Stimulated activated naive B cell treated with anti-CD40 and anti-IgM and Interleukin-4, amounts not matched to agents 10 μg/mL and 1 μg/mL and 100 μg/mL, for 72 hours (primary cell): ENCODE data around the gene TVP23C.

ENCODE experiments used
- ATAC-seq, 2 donors: fragments of 150-1000 bp; cut with Tn5 transposase; replicated peaks; 2 replicates each; pipeline ENCODE4 v1.10.0; 2021; ENCODE audit warnings: moderate library complexity in 1 of 2
- DNase-seq: peaks from one replicate; pipeline ENCODE4 v3.0.0; 2021
- H3K27ac Mint-ChIP-seq: one replicate; pipeline ENCODE4 v1.8.0; 2022; ENCODE audit warnings: mild to moderate bottlenecking, mixed read lengths
- H3K27me3 Mint-ChIP-seq, 2 donors: one replicate each; pipeline ENCODE4 v1.8.0; 2022; ENCODE audit warnings: mixed read lengths in 2 of 2
- H3K36me3 Mint-ChIP-seq, 2 donors: one replicate each; pipeline ENCODE4 v1.8.0; 2022; ENCODE audit warnings: mixed read lengths in 2 of 2, mild to moderate bottlenecking in 1 of 2
- H3K4me1 Mint-ChIP-seq, 2 donors: one replicate each; pipeline ENCODE4 v1.8.0; 2022; ENCODE audit warnings: mixed read lengths in 2 of 2, mild to moderate bottlenecking in 1 of 2
- H3K4me3 Mint-ChIP-seq, 2 donors: one replicate each; pipeline ENCODE4 v1.8.0; 2022; ENCODE audit warnings: mild to moderate bottlenecking in 2 of 2, mixed read lengths in 2 of 2, moderate library complexity in 1 of 2
- H3K9me3 Mint-ChIP-seq, 2 donors: one replicate each; pipeline ENCODE4 v1.8.0; 2022; ENCODE audit warnings: mixed read lengths in 2 of 2, mild to moderate bottlenecking in 1 of 2

TVP23C gene

DNA sequence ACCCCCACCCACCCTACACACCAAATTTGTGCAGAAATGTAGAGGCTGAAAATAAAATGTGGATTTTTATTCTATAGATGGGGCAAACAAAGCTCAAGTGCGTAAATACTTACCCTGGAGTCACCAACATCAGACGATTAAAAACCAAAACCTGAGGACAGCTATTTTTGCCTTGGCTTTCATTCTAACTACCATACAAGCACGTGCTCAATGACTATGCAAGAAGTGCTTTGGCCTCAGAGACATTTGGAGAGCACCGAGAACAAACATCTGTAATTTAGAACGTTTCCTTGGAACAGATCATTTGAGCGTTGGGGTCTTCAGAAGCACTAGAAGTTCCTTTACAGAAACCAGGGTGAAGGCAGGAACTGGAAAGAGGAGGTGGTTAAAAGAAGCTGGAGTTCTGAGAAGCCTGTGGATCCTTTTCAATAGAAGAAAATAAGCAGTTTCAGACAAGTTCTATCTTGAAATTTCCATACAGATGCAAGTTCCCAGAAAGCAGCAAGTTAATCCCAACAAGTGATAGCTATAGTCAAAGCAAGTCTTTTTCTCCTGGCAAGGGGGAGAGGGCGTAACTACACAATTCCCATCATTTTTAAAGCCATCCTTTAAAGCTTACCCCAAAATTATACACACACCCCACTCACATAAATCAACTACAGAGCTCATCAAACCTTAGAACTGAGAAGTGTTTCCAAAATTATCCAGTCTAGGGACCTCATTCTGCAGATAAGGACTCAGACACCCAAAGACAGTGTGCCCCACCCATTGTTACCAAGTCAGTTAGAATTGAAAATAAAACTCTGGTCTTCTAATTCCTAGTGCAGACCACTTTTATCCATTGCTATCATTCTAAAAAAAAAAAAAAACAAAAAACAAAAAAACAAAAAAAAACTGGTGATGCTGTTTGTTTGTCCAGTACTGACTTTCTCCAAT is 66.3 kb downstream of the TVP23C start:
- Mint-ChIP-seq H3K4me1 (no peaks in the 10 kb centered on the region), H3K36me3 (peaks cover 15 to 43% of the 10 kb centered on the region in 2 donors), H3K9me3 (no peaks in the 10 kb centered on the region), H3K4me3 (no peak overlapping the region), H3K27ac (no peak overlapping the region), H3K27me3 (no peaks in the 10 kb centered on the region)
- ATAC-seq, result no peak
- DNase-seq, result no peak

DNA sequence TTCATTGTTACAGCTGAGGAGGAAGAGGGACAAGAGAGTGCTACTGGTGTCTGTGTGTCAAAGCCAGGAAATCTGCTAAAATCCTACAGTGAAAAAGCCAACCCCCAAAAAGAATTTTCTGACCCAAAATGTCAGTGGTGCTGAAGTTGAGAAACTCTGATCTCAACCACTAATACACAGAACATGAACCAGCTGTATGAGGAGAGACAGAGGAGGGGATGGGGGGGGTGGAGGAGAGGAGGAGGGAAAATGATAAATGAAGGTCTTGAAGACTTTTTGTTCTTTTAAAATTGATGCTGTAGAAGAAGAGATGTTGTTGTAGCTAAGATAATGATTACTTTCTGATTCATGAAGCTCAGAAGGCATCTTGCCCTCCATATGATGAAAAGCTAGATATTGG is 68.5 kb downstream of the TVP23C start:
- Mint-ChIP-seq H3K27ac (no peak overlapping the region), H3K4me3 (no peak overlapping the region), H3K27me3 (no peaks in the 10 kb centered on the region), H3K4me1 (peaks cover 0 to 2% of the 10 kb centered on the region in 2 donors), H3K9me3 (no peaks in the 10 kb centered on the region), H3K36me3 (peaks cover 10 to 40% of the 10 kb centered on the region in 2 donors)
- no peak for DNase-seq
- ATAC-seq, result no peak

DNA sequence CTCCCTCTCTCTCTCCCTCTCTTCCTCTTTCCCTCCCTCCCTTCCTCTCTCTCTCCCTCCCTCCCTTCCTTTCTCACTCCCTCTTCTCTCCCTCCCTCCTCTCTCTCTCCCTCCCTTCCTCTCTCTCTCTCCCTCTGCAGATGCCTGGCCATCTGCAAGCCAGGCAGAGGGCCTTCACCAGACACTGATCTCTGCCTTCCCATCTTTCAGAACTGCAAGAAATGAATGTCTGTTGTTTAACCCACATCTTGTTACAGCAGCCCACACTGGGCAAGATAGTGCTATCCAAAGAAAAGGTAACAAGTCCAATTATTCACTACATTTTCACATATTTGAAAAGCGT is 69.6 kb downstream of the TVP23C start:
- H3K27ac Mint-ChIP-seq, result no peak overlapping the region
- H3K4me1 Mint-ChIP-seq, result peaks cover 0 to 2% of the 10 kb centered on the region in 2 donors
- no peak for ATAC-seq
- no peak overlapping the region for H3K4me3 Mint-ChIP-seq
- no peaks in the 10 kb centered on the region for H3K27me3 Mint-ChIP-seq
- no peaks in the 10 kb centered on the region for H3K9me3 Mint-ChIP-seq
- no peak for DNase-seq
- H3K36me3 Mint-ChIP-seq, result peaks cover 8 to 36% of the 10 kb centered on the region in 2 donors

- Mint-ChIP-seq H3K36me3 (peaks cover 11 to 36% of the 10 kb centered on the region in 2 donors), H3K27me3 (no peaks in the 10 kb centered on the region), H3K27ac (no peak overlapping the region), H3K4me3 (no peak overlapping the region), H3K9me3 (no peaks in the 10 kb centered on the region), H3K4me1 (peaks cover 0 to 2% of the 10 kb centered on the region in 2 donors)
- no peak for ATAC-seq
- DNase-seq, result no peak
Measured at GRCh38 chr17:15492791-15493692, 70.2 kb downstream of the TVP23C start.

DNA sequence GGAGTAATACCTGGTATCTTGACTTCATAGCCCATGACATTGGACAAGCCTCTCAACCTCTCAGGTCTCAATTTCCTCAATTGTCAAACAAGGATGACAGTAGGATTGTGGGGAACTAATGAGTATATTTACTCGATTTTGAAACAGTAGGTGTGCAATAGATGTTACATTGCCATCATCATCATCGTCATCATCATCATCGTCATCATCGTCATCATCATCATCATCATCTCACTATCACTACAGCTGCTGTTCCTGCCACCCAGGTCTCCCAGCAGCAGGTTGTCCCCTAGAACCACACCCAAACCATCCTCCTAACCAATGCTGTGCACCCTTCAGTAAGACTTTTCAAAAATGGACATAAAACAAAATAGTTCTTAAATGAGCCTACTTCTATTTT is 71.1 kb downstream of the TVP23C start:
- Mint-ChIP-seq H3K4me1 (peaks cover 0 to 2% of the 10 kb centered on the region in 2 donors), H3K4me3 (no peak overlapping the region), H3K27me3 (no peaks in the 10 kb centered on the region), H3K27ac (no peak overlapping the region), H3K9me3 (no peaks in the 10 kb centered on the region), H3K36me3 (peaks cover 15 to 38% of the 10 kb centered on the region in 2 donors)
- DNase-seq, result no peak
- no peak for ATAC-seq

DNA sequence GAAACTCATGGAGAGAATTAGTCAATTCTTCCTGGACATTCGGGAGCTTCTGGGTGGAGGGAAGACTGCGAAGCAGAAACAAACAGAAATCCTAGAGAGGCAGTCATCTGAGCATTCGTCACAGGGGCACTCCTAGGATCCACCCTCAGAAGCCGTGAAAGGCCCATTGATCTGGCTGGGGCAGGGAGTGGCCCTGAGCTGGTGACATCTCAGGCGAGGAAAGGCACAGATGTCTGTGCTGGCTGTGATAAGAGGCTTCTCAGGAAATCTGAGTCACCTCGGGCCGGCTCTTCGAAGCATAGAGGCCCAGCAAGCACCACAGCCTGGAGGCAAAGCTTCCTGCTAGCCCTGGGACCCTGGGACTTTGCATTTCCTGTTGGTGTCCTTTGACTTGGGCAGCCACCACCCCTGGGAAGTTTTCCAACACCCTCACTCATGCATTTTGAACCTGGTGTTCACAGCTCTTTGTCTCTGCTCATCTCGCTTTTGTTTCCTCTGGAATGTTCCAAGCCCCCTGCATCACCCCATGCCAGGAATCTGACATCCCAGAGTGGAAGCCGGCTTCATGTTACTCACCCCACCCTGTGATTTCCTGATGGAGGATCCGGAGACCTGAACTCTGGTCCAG is 72.5 kb downstream of the TVP23C start:
- DNase-seq (peak; percentile 6), ATAC-seq (peak; percentile 87 to 90)
- Mint-ChIP-seq H3K9me3 (no peaks in the 10 kb centered on the region), H3K4me3 (no peak overlapping the region), H3K4me1 (peaks cover 0 to 2% of the 10 kb centered on the region in 2 donors), H3K27me3 (no peaks in the 10 kb centered on the region), H3K36me3 (peaks cover 15 to 31% of the 10 kb centered on the region in 2 donors), H3K27ac (peak overlapping the region; percentile 77)

DNA sequence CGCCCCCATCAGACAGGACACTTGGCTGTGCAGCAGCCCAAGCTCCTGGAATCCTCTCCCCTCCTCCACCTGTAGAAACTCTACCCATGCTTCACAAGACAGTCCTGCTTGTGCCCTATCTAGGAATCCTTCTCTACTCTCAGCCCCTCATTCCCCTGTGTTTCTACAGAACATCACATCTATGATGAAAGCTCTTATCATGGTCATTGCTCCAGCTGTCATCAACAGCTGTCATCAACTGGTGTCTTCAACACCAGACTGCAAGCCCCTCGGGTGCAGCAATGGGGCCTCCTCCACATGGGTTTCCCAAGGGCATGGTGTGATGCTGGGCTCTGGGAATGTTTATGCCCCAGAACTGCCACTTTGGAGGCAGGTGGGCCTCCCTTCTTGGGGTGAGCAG is 74.7 kb downstream of the TVP23C start:
- Mint-ChIP-seq H3K36me3 (peaks cover 9 to 24% of the 10 kb centered on the region in 2 donors), H3K27me3 (no peaks in the 10 kb centered on the region), H3K27ac (no peak overlapping the region), H3K4me1 (peaks cover 0 to 2% of the 10 kb centered on the region in 2 donors), H3K9me3 (no peaks in the 10 kb centered on the region), H3K4me3 (no peak overlapping the region)
- ATAC-seq (no peak), DNase-seq (no peak)

DNA sequence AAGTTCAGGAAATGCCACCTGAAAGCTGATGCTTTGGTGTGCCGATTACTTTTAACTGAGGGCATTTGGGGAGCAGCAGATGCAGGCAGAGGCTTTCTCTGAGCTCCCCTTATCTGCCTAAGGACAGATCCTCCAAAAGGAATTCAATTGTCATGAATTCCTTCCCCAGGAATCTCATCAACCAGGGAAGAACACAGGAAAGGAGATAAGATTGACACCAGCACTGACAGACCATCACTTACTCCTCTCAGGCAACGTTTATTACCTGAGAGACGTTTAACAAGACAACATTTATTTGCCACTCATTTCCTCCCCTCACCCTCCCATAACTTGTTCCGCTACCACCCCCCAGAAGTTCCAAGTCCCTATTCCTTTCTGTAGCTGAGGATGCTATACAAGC is 78.2 kb downstream of the TVP23C start:
- Mint-ChIP-seq H3K27ac (no peak overlapping the region), H3K4me1 (no peaks in the 10 kb centered on the region), H3K4me3 (no peak overlapping the region), H3K36me3 (peaks cover 7 to 19% of the 10 kb centered on the region in 2 donors), H3K9me3 (no peaks in the 10 kb centered on the region), H3K27me3 (no peaks in the 10 kb centered on the region)
- DNase-seq (no peak), ATAC-seq (no peak)

GRCh38 chr17:15483431-15483830 is 79.9 kb downstream of the TVP23C start:
- ATAC-seq, result no peak
- Mint-ChIP-seq H3K36me3 (peaks cover 5 to 21% of the 10 kb centered on the region in 2 donors), H3K27ac (no peak overlapping the region), H3K27me3 (no peaks in the 10 kb centered on the region), H3K9me3 (no peaks in the 10 kb centered on the region), H3K4me3 (no peak overlapping the region), H3K4me1 (no peaks in the 10 kb centered on the region)
- DNase-seq, result no peak

DNA sequence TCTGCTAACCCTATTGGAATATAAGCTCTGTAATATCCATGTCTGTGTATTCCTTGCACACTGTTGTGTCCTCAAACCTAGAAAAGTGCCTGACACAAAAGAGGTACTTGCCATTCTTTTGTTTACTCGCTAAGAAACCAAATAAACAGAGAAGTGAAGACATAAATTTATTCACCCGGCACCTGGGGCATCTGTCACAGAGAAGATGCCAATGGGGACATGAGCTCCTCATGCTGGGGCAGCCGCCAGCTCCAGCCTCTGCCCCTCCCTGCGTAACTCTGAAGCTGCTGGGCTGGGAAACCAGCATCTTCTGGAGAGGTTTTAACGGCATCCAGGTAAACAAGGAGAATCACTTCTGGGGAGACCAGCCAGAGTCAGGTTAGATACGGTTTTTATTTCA is 80.8 kb downstream of the TVP23C start:
- H3K27ac Mint-ChIP-seq, result no peak overlapping the region
- no peak for DNase-seq
- H3K27me3 Mint-ChIP-seq, result no peaks in the 10 kb centered on the region
- no peak overlapping the region for H3K4me3 Mint-ChIP-seq
- ATAC-seq, result no peak
- H3K9me3 Mint-ChIP-seq, result no peaks in the 10 kb centered on the region
- H3K4me1 Mint-ChIP-seq, result no peaks in the 10 kb centered on the region
- peaks cover 1 to 18% of the 10 kb centered on the region in 2 donors for H3K36me3 Mint-ChIP-seq

DNA sequence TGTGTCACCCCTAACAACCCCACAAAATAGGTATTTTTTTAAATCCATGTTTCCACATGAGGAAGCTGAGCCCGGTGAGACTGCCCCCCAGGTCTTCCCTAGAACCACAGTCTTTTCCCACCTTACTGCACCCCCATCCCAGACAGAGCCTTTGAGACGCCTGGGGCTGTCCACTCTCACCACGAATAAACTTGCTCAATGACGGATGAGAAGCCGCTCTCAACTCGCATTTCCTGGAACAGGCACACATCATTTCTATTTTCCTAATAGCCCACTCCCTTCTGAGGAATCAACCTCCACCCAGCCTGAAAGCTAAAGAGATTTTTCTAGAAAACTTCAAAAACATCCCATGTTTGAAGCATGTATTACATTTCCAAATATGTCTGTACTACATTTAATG is 81.8 kb downstream of the TVP23C start:
- ATAC-seq (no peak), DNase-seq (no peak)
- Mint-ChIP-seq H3K27me3 (no peaks in the 10 kb centered on the region), H3K9me3 (no peaks in the 10 kb centered on the region), H3K4me3 (no peak overlapping the region), H3K36me3 (peaks cover 3 to 21% of the 10 kb centered on the region in 2 donors), H3K27ac (peak overlapping the region; percentile 28), H3K4me1 (no peaks in the 10 kb centered on the region)

DNA sequence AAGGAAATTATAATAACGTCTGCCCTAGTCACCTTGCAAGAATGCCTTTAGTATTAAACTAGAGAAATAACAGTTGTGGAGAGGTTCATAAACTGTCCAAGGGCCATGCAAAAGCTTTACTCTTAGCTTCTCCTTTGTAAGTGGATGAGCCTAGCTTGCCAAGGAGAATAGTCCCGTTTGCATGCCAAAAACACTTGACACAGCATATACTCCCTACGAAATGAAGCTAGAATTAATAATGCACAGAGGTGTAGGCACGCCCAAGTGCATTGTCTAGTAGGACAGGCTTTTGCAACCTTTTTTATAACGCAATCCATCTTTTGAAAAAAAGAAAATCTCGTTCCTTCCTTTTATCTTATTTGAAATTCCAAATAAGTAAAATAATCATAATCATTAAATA is 83.1 kb downstream of the TVP23C start:
- Mint-ChIP-seq H3K4me3 (no peak overlapping the region), H3K27ac (no peak overlapping the region), H3K27me3 (no peaks in the 10 kb centered on the region), H3K4me1 (no peaks in the 10 kb centered on the region), H3K36me3 (peaks cover 3 to 22% of the 10 kb centered on the region in 2 donors), H3K9me3 (no peaks in the 10 kb centered on the region)
- DNase-seq (no peak), ATAC-seq (no peak)

DNA sequence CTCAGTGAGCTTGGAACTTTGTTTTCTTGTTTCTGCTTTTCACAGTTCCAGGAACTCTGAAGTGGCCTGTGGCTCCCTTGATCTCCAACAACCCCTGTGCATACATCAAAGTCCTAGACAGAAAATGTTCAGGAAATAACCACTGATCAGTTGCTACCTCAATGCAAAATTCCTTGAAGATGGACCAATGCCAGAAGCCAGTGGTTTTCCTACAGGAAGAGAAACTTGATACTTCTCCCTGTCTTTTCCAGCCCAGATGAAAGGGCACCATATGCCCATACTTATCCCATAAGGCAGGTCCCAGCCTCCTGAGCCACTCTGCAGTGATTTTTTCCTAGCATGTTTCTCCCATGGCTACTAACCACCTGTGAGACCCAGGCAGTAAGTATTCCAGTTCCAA is 83.6 kb downstream of the TVP23C start:
- Mint-ChIP-seq H3K9me3 (no peaks in the 10 kb centered on the region), H3K4me1 (no peaks in the 10 kb centered on the region), H3K27me3 (no peaks in the 10 kb centered on the region), H3K36me3 (peaks cover 6 to 22% of the 10 kb centered on the region in 2 donors), H3K27ac (no peak overlapping the region), H3K4me3 (no peak overlapping the region)
- no peak for DNase-seq
- no peak for ATAC-seq

DNA sequence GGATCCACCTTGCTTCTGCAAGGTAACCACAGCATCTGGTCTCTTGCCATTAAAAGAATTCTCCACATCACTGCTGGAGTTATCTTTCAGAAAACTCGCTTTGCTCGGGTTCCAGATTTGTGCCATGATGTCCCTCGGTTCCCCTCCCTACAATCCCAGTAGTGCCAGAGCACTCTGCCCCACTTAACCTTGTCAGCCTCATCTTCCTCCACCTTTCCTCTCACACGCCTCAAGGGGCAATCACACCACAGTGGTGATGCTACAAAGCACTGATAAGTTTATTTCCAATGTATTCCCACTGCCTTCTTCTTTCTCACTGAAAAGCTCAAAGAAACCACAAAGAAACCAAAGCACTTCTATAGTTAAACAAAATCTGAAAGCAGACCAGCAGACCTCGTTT is 84.4 kb downstream of the TVP23C start:
- Mint-ChIP-seq H3K27me3 (no peaks in the 10 kb centered on the region), H3K27ac (no peak overlapping the region)
- ATAC-seq, result no peak

More for the DNA sequence above, 84.4 kb downstream of the TVP23C start:
- H3K4me3 Mint-ChIP-seq, result no peak overlapping the region
- H3K9me3 Mint-ChIP-seq, result no peaks in the 10 kb centered on the region
- H3K4me1 Mint-ChIP-seq, result no peaks in the 10 kb centered on the region
- DNase-seq, result no peak
- H3K36me3 Mint-ChIP-seq, result peaks cover 9 to 26% of the 10 kb centered on the region in 2 donors
